IgD-negative memory B cell (primary cell): ENCODE measurements around the gene KCNH6. TPM values are rescaled to one million over a fixed set of nuclear protein-coding genes. Genes with fewer than 3 reads are reported as not detected.

Experiments used
- H3K27ac Mint-ChIP-seq, 3 donors: one replicate each; pipeline ENCODE4 v1.8.0; 2020 to 2022; ENCODE audit warnings: mild to moderate bottlenecking in 3 of 3, mixed read lengths in 3 of 3, moderate library complexity in 1 of 3
- H3K27me3 Mint-ChIP-seq: one replicate; pipeline ENCODE4 v1.8.0; 2021; ENCODE audit warnings: mixed read lengths
- H3K36me3 Mint-ChIP-seq: one replicate; pipeline ENCODE4 v1.8.0; 2020; ENCODE audit warnings: mild to moderate bottlenecking, mixed read lengths
- H3K4me1 Mint-ChIP-seq, 3 donors: one replicate each; pipeline ENCODE4 v1.8.0; 2020 to 2022; ENCODE audit warnings: mixed read lengths in 3 of 3, mild to moderate bottlenecking in 1 of 3
- H3K4me3 Mint-ChIP-seq, 4 donors: one replicate each; pipeline ENCODE4 v1.8.0; 2020 to 2022; ENCODE audit warnings: mild to moderate bottlenecking in 4 of 4, mixed read lengths in 4 of 4, moderate library complexity in 3 of 4
- H3K9me3 Mint-ChIP-seq, 3 donors: one replicate each; pipeline ENCODE4 v1.8.0; 2020 to 2021; ENCODE audit warnings: mixed read lengths in 3 of 3, mild to moderate bottlenecking in 1 of 3
- polyA plus RNA-seq: library from polyadenylated mRNA; unstranded; fragments of 300-500 nt; fragmentation: Illumina TruSeq; gene quantifications from one replicate; pipeline ENCODE4 v1.2.3, GENCODE V29; 2021

Gene KCNH6
- polyA plus RNA-seq, 1 donor from 2014 or later, result not detected

DNA sequence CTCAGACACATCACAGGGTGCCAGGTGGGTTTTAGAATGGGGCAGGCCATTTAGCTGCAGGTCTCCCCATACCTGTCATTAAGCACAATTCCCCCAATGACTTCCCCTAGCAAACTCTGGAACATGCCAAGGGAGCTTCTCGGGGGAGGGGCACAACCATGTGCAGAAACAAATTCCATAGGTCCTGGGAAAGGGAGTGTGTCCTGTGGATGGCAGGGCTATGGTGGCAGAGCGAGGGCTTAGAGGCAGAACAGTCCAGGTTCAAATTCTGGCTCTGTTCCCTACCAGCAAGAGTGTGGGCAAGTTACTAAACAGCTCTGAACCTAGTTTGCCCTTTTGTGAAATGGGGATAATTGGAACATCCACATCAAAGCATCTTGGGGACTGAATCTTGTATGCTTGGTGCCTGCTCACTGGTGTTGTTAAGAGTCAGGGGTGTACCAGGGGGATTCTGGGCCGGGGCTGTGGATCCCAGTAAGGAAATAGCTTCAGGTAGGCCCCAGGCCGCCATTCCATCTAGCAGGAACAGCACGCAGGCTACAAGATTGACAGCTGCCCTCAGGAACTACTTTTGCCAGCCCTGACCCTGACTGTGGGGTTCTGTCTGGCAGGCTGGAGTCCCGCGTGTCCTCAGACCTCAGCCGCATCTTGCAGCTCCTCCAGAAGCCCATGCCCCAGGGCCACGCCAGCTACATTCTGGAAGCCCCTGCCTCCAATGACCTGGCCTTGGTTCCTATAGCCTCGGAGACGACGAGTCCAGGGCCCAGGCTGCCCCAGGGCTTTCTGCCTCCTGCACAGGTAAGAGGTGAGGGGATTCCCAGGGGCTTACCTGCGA lies 21.5 kb downstream of the KCNH6 start:
- no peaks in the 10 kb centered on the region for H3K4me1 Mint-ChIP-seq
- H3K4me3 Mint-ChIP-seq, result no peak overlapping the region
- no peaks in the 10 kb centered on the region for H3K36me3 Mint-ChIP-seq
- no peaks in the 10 kb centered on the region for H3K9me3 Mint-ChIP-seq
- H3K27me3 Mint-ChIP-seq, result peaks cover 6% of the 10 kb centered on the region
- H3K27ac Mint-ChIP-seq, result no peak overlapping the region

DNA sequence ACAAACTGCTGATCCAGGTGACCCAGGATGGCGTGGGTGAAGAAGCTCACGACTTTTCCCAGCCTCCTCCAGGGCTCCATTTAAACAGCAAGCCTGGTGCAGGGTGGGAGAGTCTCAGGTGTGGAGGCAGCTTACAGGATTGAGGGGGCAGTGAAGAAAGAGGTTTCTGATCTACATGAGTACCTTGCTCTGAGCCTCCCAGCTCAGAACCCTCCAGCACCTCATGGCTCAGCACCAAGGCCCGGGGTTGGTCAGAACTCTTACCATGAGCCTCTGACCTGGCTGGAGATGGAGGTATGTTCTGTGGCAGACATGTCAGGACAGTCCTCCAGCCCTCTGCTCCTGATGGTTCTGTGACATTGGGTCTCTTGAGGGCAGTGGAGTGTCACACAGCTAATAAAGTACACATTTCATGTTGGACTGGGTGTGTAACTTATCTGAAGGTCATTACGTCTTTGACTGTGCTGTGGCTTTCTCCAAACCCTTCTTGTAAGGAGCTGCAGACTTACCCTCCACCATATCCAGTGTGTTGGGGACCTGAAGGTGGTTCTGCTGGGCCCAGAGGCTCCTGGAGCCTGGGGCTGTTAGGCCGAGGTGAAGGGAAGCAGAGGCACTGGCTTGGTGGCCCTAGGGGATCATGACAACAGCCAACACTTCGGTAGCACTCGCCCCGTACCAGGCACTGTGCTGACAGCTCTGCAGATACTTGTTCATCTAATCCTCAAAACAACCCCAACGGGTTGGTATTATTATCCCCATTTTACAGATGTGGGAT lies 23.3 kb downstream of the KCNH6 start:
- H3K27ac Mint-ChIP-seq, result no peak overlapping the region
- no peak overlapping the region for H3K4me3 Mint-ChIP-seq
- no peaks in the 10 kb centered on the region for H3K9me3 Mint-ChIP-seq
- peaks cover 2 to 7% (median 4%) of the 10 kb centered on the region in 3 donors for H3K4me1 Mint-ChIP-seq
- H3K27me3 Mint-ChIP-seq, result peaks cover 2% of the 10 kb centered on the region
- H3K36me3 Mint-ChIP-seq, result no peaks in the 10 kb centered on the region

DNA sequence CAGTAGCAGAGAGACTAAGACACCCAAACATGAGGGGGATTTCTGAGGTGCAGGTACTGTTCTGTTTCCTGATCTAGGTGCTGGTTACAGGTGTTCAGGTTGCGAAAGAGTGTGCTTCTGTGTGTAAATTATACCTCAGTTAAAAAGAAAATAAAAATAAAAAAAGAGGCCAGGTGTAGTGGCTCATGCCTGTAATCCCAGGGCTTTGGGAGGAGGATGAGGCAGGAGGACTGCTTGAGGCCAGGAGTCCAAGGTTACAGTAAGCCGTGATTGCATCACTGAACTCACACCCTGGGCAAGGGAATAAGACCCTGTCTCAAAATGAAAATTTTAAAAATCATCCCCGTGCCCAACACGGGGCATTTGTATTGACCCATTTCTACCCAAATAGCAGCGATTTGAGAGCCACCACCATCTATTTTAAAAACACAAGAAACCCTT lies 23.9 kb downstream of the KCNH6 start:
- Mint-ChIP-seq H3K27me3 (no peaks in the 10 kb centered on the region), H3K36me3 (no peaks in the 10 kb centered on the region), H3K4me3 (peak overlapping the region in 1 of 4 donors; percentile 40), H3K9me3 (no peaks in the 10 kb centered on the region), H3K27ac (no peak overlapping the region), H3K4me1 (peaks cover 5 to 11% (median 8%) of the 10 kb centered on the region in 3 donors)

DNA sequence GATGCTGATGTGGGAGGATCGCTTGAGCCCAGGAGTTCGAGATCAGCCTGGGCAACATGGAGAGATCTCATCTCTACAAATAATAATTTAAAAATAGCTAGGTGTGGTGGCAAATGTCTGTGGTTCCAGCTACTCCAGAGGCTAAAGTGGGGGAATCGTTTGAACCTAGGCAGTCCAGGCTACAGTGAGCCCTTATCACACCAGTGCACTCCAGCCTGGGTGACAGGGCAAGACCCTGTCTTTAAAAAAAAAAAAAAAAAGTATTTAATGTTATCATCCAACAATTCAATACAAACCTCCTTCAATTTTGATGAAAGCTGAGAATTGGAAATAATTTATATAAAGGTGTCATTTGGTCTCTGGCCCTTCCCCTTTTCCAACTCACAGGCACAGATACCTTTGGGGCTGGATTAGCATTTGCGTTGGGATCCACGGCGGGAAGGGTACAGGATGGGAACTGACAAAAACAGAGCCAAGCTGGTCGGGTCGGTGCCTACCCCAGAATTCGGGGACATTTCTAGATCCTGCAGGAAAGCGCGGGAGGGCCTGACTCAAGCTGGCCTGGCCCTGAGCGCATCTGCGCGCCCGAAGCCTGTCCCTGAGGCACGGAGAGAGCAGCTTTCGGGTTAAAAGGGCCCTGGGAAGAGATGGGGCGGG lies 26.3 kb downstream of the KCNH6 start:
- Mint-ChIP-seq H3K27ac (peak overlapping the region; percentile 67 to 97 (median 94)), H3K4me3 (peak overlapping the region; percentile 92 to 99 (median 98)), H3K27me3 (no peaks in the 10 kb centered on the region), H3K36me3 (no peaks in the 10 kb centered on the region), H3K9me3 (no peaks in the 10 kb centered on the region), H3K4me1 (peaks cover 15 to 29% (median 24%) of the 10 kb centered on the region in 3 donors)

DNA sequence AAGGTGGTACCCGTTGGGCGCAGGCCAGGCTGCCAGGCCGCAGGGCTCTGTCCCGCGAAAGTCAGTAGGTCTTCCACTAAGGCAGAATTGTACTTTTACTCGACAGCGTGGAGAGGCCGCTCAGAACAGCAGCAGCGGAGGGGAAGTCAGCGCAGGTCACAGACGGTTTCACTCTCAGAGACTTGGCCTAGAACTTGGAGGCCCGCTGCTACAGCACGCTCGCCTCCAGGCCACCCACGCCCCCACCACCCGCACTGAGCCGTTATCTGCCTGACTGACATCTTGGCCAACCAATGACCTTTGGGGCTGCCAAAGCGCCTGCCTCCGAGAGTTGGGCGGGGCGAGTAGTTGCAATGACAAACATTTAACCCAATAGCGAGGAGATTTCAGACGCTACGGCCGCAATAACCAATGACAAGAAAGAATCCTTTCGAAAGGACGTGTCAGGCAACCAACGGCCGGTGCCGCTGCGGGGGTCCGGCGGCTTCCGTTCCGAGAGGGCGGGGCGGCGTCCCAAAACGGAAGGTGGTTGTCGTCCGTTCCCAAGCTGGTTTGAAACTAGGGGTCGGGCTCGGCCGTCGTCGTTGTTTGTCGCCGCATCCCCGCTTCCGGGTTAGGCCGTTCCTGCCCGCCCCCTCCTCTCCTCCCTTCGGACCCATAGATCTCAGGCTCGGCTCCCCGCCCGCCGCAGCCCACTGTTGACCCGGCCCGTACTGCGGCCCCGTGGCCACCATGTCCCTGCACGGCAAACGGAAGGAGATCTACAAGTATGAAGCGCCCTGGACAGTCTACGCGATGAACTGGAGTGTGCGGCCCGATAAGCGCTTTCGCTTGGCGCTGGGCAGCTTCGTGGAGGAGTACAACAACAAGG lies 27.0 kb downstream of the KCNH6 start, which contains the start of gene DCAF7:
TSS of gene DCAF7 (plus strand) at position 532 of the 871 bp plus-strand sequence. CDS start at position 733, 201 bp downstream.
- Mint-ChIP-seq H3K27ac (peak within 1 kb of the TSS; percentile 67 to 97 (median 94)), H3K27me3 (no peaks in the 10 kb centered on the region), H3K9me3 (no peaks in the 10 kb centered on the region), H3K4me3 (peak within 1 kb of the TSS; percentile 92 to 99 (median 98)), H3K36me3 (no peaks in the 10 kb centered on the region), H3K4me1 (peaks cover 23 to 37% (median 30%) of the 10 kb centered on the region in 3 donors)

DNA sequence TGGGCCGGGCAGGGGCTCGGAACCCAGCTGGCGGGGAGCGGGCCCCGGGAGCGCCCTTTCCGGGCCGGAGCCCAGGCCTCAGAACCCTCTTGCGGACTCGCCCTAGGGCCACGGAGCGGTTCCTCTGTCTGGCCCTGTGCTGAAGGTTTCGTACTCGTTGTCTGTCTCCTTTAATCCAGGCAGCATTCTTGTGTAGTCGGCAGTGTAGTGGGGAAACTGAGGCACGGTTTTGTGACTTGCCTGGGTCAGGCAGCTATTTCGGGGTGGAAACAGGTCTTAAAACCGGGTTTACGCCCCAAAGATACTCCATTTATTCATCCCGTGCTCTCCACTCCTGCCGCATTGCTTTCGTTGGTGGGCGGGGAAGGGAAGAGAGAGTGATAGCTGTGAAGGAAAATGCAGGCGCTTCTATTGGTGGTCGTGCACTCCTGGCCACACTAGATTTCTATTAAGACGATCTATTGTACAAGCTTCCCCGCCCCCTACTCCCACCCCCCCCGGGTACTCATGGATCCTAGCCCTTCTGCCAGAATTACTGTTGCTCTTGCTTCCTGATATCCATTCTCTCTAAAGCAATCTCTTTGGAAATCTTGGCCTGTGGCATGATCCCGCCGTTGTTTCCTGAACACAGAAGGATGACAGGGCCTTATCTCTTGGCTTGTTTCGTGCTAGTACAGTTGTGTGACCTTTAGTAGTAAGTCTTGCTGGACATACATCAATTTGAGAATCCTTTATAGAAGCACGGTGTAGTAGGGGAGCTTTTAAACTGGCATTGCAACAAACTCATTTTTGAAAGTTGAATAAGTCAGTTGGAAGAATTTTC lies 27.9 kb downstream of the KCNH6 start:
- H3K4me1 Mint-ChIP-seq, result peaks cover 30 to 45% (median 38%) of the 10 kb centered on the region in 3 donors
- no peaks in the 10 kb centered on the region for H3K36me3 Mint-ChIP-seq
- no peaks in the 10 kb centered on the region for H3K9me3 Mint-ChIP-seq
- H3K27me3 Mint-ChIP-seq, result no peaks in the 10 kb centered on the region
- H3K27ac Mint-ChIP-seq, result peak overlapping the region; percentile 53 to 97 (median 67)
- peak overlapping the region; percentile 92 to 99 (median 98) for H3K4me3 Mint-ChIP-seq

DNA sequence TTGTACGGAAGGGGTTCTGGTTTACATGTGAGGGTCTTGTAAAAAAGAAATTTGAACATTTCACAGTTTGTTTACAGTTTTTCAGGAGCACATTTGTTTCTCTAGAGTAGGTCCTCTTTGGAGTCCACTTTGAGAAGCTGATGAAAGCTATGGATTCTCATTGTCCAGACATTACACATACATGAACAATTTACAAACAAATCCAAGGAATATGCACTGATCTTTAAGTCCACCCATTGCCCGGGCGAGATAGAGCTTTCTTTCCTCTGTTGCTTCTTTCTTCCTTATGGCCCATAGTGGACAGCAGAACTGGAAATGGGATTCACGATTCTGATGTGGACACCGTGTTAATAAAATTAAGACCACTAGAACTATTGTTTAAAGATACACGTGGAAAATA lies 29.1 kb downstream of the KCNH6 start:
- peak overlapping the region; percentile 50 to 84 (median 67) for H3K27ac Mint-ChIP-seq
- no peaks in the 10 kb centered on the region for H3K9me3 Mint-ChIP-seq
- no peaks in the 10 kb centered on the region for H3K27me3 Mint-ChIP-seq
- H3K4me1 Mint-ChIP-seq, result peaks cover 35 to 52% (median 42%) of the 10 kb centered on the region in 3 donors
- H3K36me3 Mint-ChIP-seq, result peaks cover 3% of the 10 kb centered on the region
- peak overlapping the region; percentile 92 to 99 (median 98) for H3K4me3 Mint-ChIP-seq

DNA sequence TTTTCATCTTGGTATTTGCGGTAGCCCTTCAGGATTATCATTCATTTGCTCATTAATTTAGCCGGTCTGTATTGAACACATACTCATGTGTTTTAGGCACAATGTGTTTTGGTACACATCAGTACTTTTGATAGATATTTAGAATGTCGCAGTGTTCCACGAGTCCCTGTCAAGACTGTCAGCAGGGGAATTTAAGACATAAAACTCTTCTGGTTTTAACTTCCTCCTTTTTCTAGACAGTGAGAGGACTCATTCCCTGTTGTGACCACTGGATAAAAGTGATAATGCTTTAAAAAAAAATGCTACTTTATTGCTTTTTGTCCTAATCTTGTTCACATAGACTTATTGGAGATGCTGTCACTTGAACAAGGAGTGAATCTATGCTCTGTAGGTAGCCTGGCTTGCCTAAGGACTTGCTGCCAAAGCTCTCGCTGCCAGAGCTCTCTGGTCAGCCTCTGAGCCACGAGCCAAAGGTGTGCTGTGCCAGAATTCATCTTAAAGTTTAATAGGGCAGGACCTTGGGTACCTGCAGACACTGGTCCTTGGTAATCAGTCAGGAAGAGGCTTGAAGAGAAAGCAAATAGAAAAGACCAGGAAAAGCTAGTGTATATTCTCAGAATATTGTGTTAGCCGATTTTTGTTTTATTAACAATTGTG lies 32.5 kb downstream of the KCNH6 start:
- Mint-ChIP-seq H3K27ac (peak overlapping the region; percentile 16 to 72 (median 46)), H3K4me3 (peak overlapping the region in 3 of 4 donors; percentile 32 to 82 (median 64)), H3K36me3 (peaks cover 6% of the 10 kb centered on the region), H3K9me3 (no peaks in the 10 kb centered on the region), H3K27me3 (no peaks in the 10 kb centered on the region), H3K4me1 (peaks cover 41 to 61% (median 51%) of the 10 kb centered on the region in 3 donors)

DNA sequence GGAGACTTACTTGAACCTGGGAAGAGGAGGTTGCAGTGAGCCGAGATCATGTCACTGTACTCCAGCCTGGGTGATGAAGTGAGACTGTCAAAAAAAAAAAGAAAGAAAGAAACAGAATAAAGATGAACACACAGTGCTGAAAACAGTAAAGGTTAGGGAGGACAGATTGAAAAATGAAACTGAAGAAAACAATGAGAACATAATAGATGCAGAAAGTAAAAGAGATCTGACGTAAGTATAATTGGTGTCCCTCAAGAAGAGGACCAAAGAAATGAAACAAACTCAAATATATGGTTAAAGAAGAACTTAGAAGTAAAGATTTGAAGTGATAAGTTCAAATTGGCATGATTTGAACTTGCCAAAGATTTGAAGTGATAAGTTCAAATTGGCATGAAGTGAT lies 34.3 kb downstream of the KCNH6 start:
- H3K9me3 Mint-ChIP-seq, result no peaks in the 10 kb centered on the region
- no peak overlapping the region for H3K4me3 Mint-ChIP-seq
- H3K4me1 Mint-ChIP-seq, result peaks cover 37 to 58% (median 51%) of the 10 kb centered on the region in 3 donors
- H3K27me3 Mint-ChIP-seq, result no peaks in the 10 kb centered on the region
- H3K27ac Mint-ChIP-seq, result no peak overlapping the region
- peaks cover 6% of the 10 kb centered on the region for H3K36me3 Mint-ChIP-seq

DNA sequence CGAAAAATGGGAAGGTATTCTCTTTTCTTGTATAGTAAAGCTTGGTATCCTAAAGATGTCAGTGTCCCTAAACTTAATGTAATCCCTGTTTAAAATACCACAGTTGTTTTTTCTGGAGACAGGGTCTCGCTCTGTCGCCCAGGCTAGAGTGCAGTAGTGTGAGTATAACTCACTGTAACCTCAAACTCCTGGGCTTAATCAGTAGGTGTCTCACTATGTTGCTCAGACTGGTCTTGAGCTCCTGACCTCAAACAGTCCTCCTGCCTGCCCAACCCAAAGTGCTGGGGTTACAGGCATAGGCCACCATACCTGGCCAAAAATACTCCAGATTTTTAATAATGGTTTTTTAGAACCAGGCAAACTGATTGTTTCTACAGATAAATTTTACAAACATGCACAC lies 35.3 kb downstream of the KCNH6 start:
- Mint-ChIP-seq H3K27ac (no peak overlapping the region), H3K4me1 (peaks cover 35 to 55% (median 45%) of the 10 kb centered on the region in 3 donors), H3K9me3 (no peaks in the 10 kb centered on the region), H3K4me3 (no peak overlapping the region), H3K27me3 (no peaks in the 10 kb centered on the region), H3K36me3 (peaks cover 6% of the 10 kb centered on the region)

DNA sequence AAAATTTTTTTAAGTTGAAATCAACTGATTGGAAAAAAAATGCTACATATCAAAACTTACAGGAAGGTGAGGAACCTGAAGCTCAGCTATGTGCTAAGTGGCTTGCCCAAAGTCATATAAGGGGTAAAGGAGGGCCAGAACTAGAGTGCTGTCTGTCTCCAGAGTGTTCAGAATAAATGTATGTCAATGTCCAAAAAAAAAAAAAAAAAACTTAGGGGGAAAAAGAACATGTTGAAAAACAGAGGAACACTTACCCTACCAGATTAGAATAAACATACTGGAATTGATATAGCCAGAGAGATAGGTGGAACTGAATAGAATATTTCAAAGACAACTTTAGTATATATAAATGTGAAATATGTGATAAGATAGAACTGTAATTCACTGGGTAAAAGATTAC lies 38.7 kb downstream of the KCNH6 start:
- Mint-ChIP-seq H3K27ac (peak overlapping the region in 1 of 3 donors; percentile 50), H3K9me3 (no peaks in the 10 kb centered on the region), H3K4me3 (peak overlapping the region in 1 of 4 donors; percentile 21), H3K27me3 (no peaks in the 10 kb centered on the region), H3K36me3 (peaks cover 9% of the 10 kb centered on the region), H3K4me1 (peaks cover 17 to 38% (median 32%) of the 10 kb centered on the region in 3 donors)

DNA sequence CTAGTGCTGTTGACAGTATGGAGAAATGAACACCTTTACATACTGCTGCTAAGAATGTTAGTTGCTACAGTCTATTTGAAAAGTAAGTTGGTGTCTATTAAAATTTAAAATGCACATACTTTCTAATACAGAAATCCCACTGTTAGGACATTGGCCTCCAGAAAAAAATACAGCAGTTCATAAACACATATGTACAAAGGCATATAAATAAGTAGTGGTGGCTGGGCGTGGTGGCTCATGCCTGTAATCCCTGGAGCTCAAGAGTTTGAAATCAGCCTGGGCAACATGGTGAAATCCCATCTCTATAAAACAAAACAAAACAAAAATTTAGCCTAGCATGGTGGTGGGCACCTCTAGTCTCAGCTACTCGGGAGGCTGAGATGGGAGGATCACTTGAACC lies 40.2 kb downstream of the KCNH6 start:
- peaks cover 3% of the 10 kb centered on the region for H3K36me3 Mint-ChIP-seq
- H3K9me3 Mint-ChIP-seq, result no peaks in the 10 kb centered on the region
- no peak overlapping the region for H3K4me3 Mint-ChIP-seq
- H3K27ac Mint-ChIP-seq, result peak overlapping the region in 1 of 3 donors; percentile 27
- peaks cover 24 to 32% (median 29%) of the 10 kb centered on the region in 3 donors for H3K4me1 Mint-ChIP-seq
- no peaks in the 10 kb centered on the region for H3K27me3 Mint-ChIP-seq

DNA sequence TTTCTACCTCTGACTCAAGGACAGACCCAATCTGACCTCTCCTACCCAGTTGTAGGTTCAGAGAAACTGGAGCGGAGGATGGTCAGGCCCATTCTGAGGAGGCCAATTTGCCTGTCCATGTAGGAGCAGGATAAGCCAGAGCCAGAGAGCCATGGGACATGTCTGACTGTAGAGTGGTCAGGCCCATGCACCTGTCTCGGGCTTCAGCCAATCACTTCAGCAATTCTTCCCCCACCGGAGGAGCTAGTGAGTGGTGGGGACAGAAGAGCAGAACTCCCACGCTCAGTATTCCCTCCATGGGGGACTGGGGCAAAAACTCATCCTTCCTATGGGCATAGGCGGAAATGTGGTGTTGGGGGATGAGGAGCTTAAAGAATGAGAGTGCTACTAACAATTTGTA lies 41.4 kb downstream of the KCNH6 start:
- H3K4me1 Mint-ChIP-seq, result peaks cover 28 to 34% (median 30%) of the 10 kb centered on the region in 3 donors
- H3K36me3 Mint-ChIP-seq, result peaks cover 3% of the 10 kb centered on the region
- no peak overlapping the region for H3K27ac Mint-ChIP-seq
- H3K4me3 Mint-ChIP-seq, result no peak overlapping the region
- no peaks in the 10 kb centered on the region for H3K27me3 Mint-ChIP-seq
- H3K9me3 Mint-ChIP-seq, result no peaks in the 10 kb centered on the region
